OCI-LY1 (cell line): ENCODE measurements around the gene DNAH17.

Source experiments
- H2AFZ ChIP-seq: fragments of 200-600 bp; sonication (generic), shearing (Covaris generic); 2 replicates; pipeline ENCODE4 v1.6.0; 2014; ENCODE audit warnings: antibody characterized with exemption, mild to moderate bottlenecking, low read length
- H3F3A ChIP-seq: fragments of 200-600 bp; sonication (generic), shearing (Covaris generic); 2 replicates; pipeline ENCODE4 v1.6.0; 2014; ENCODE audit warnings: mild to moderate bottlenecking, antibody characterized with exemption, low read length, moderate library complexity; ENCODE audit not compliant: insufficient read depth
- H3K27ac ChIP-seq: fragments of 200-600 bp; sonication (generic); 2 replicates; pipeline ENCODE4 v1.5.1; 2014; ENCODE audit warnings: low read length, mixed run types, mild to moderate bottlenecking, low read depth; ENCODE audit not compliant: poor library complexity, severe bottlenecking
- H3K27me3 ChIP-seq: fragments of 200-600 bp; sonication (generic); 2 replicates; pipeline ENCODE4 v1.6.0; 2014; ENCODE audit warnings: antibody characterized with exemption, mild to moderate bottlenecking, low read length, moderate library complexity; ENCODE audit not compliant: insufficient read depth
- H3K36me3 ChIP-seq: fragments of 200-600 bp; sonication (generic); 2 replicates; pipeline ENCODE4 v1.6.1; 2014; ENCODE audit warnings: mild to moderate bottlenecking, antibody characterized with exemption, low read length, moderate library complexity, mixed read lengths; ENCODE audit not compliant: insufficient read depth
- H3K4me1 ChIP-seq: fragments of 200-600 bp; sonication (generic); 2 replicates; pipeline ENCODE4 v1.5.1; 2014; ENCODE audit warnings: mild to moderate bottlenecking, low read length, moderate library complexity; ENCODE audit not compliant: insufficient read depth, severe bottlenecking
- H3K4me2 ChIP-seq: fragments of 200-600 bp; sonication (generic), shearing (Covaris generic); 2 replicates; pipeline ENCODE4 v1.6.1; 2014; ENCODE audit warnings: low read length
- H3K4me3 ChIP-seq: fragments of 200-600 bp; sonication (generic); 2 replicates; pipeline ENCODE4 v1.5.1; 2014; ENCODE audit warnings: low read length, low read depth, mild to moderate bottlenecking, mixed read lengths; ENCODE audit not compliant: poor library complexity, severe bottlenecking
- H3K79me2 ChIP-seq: fragments of 200-600 bp; shearing (Covaris generic); 2 replicates; pipeline ENCODE4 v1.6.1; 2016; ENCODE audit warnings: mixed run types, low read length, mixed read lengths; ENCODE audit not compliant: insufficient read depth
- H3K9ac ChIP-seq: fragments of 200-600 bp; sonication (generic), shearing (Covaris generic); 2 replicates; pipeline ENCODE4 v1.6.1; 2014; ENCODE audit warnings: mild to moderate bottlenecking, low read length, mixed read lengths
- H3K9me2 ChIP-seq: fragments of 200-600 bp; sonication (generic), shearing (Covaris generic); 2 replicates; pipeline ENCODE4 v1.6.1; 2014; ENCODE audit warnings: low read depth, mild to moderate bottlenecking, low read length, mixed read lengths
- H3K9me3 ChIP-seq: fragments of 200-600 bp; shearing (Covaris generic); 2 replicates; pipeline ENCODE4 v1.6.1; 2014; ENCODE audit warnings: low read length, mixed read lengths
- H4K20me1 ChIP-seq: fragments of 200-600 bp; sonication (generic), shearing (Covaris generic); 2 replicates; pipeline ENCODE4 v1.6.0; 2016; ENCODE audit warnings: mild to moderate bottlenecking, low read length; ENCODE audit not compliant: insufficient read depth
- EZH2 ChIP-seq: fragments of 200-600 bp; sonication (generic), shearing (Covaris generic); IDR thresholded peaks from 2 replicates; pipeline ENCODE4 v1.8.0; 2017; ENCODE audit warnings: borderline replicate concordance, mixed run types, mild to moderate bottlenecking, antibody characterized with exemption, low read length, moderate library complexity, mixed read lengths
- TF ChIP-seq, protein P1 (sequence below): fragments of 200-600 bp; sonication (generic), shearing (Covaris generic); IDR thresholded peaks from 2 replicates; pipeline ENCODE4 v1.5.1; 2017; ENCODE audit warnings: mild to moderate bottlenecking, antibody characterized with exemption, low read length, moderate library complexity, mixed read lengths

Gene DNAH17

GRCh38 chr17:78454346-78454745 is 122.8 kb downstream of the DNAH17 start:
- Histone ChIP-seq H3K4me1 (no peaks in the 10 kb centered on the region), H3F3A (no peaks in the 10 kb centered on the region), H3K4me3 (no peak overlapping the region), H3K27ac (no peak overlapping the region), H3K27me3 (no peaks in the 10 kb centered on the region), H3K9me3 (no peaks in the 10 kb centered on the region), H3K9me2 (no peaks in the 10 kb centered on the region), H3K4me2 (no peak overlapping the region), H3K36me3 (no peaks in the 10 kb centered on the region), H3K9ac (no peak overlapping the region), H2AFZ (no peak overlapping the region), H3K79me2 (no peaks in the 10 kb centered on the region), H4K20me1 (no peaks in the 10 kb centered on the region)
- TF ChIP-seq EZH2: no peak
- TF ChIP-seq, protein P1, sequence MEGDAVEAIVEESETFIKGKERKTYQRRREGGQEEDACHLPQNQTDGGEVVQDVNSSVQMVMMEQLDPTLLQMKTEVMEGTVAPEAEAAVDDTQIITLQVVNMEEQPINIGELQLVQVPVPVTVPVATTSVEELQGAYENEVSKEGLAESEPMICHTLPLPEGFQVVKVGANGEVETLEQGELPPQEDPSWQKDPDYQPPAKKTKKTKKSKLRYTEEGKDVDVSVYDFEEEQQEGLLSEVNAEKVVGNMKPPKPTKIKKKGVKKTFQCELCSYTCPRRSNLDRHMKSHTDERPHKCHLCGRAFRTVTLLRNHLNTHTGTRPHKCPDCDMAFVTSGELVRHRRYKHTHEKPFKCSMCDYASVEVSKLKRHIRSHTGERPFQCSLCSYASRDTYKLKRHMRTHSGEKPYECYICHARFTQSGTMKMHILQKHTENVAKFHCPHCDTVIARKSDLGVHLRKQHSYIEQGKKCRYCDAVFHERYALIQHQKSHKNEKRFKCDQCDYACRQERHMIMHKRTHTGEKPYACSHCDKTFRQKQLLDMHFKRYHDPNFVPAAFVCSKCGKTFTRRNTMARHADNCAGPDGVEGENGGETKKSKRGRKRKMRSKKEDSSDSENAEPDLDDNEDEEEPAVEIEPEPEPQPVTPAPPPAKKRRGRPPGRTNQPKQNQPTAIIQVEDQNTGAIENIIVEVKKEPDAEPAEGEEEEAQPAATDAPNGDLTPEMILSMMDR: no peak

DNA sequence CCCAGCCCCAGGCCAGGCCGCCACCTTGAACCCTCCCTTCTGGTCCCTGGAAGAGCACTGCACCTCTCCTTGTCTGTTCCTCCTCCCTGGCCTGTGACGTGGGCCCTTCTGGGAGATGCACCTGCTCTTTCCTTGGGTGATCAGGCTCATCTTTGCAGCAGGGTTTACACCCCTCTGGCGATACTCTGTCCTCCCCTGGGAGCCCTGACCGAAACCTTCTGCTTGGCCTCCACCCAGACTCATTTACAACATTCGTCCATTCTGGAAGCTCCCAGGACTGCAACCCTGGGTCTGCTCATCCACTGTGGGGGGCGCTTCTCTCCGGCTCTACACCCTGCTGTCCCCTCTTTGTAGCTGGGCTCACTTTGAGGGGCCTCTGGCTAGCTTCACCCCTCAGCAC is 125.4 kb downstream of the DNAH17 start:
- Histone ChIP-seq H3K27me3 (0 out of 2 replicates have a peak, but pooled peaks cover 4% of the 10 kb centered on the region), H3K36me3 (no peaks in the 10 kb centered on the region), H3K79me2 (no peaks in the 10 kb centered on the region), H3K4me1 (no peaks in the 10 kb centered on the region), H4K20me1 (no peaks in the 10 kb centered on the region), H3K27ac (no peak overlapping the region), H2AFZ (no peak overlapping the region), H3K9me2 (no peaks in the 10 kb centered on the region), H3K4me2 (no peak overlapping the region), H3K9me3 (no peaks in the 10 kb centered on the region), H3F3A (no peaks in the 10 kb centered on the region), H3K9ac (no peak overlapping the region), H3K4me3 (no peak overlapping the region)
- TF ChIP-seq, protein P1: no peak
- TF ChIP-seq EZH2: no peak

- Histone ChIP-seq H3K27me3 (0 out of 2 replicates have a peak, but pooled peaks cover 4% of the 10 kb centered on the region), H3K4me3 (no peak overlapping the region), H3K9me2 (no peaks in the 10 kb centered on the region), H3F3A (no peaks in the 10 kb centered on the region), H3K4me2 (no peak overlapping the region), H4K20me1 (no peaks in the 10 kb centered on the region), H3K4me1 (no peaks in the 10 kb centered on the region), H3K9ac (no peak overlapping the region), H2AFZ (no peak overlapping the region), H3K9me3 (no peaks in the 10 kb centered on the region), H3K27ac (no peak overlapping the region), H3K36me3 (no peaks in the 10 kb centered on the region), H3K79me2 (no peaks in the 10 kb centered on the region)
- TF ChIP-seq EZH2: no peak
- TF ChIP-seq, protein P1: no peak
These were observed 126.4 kb downstream of the DNAH17 start for GRCh38 chr17:78450696-78451345.
